GM23338 (cell line): Measurements from ENCODE around the gene SART3. TPM values are rescaled to one million over a fixed set of nuclear protein-coding genes. Genes with fewer than 3 reads are reported as not detected.

Experiments
- ATAC-seq: fragments of 200-7000 bp; cut with Tn5 transposase; 3 replicates; pipeline ENCODE4 v1.9.1; 2020
- DNase-seq: peaks from one replicate; pipeline ENCODE4 v3.0.0-alpha.2; 2015; ENCODE audit warnings: low spot score
- H2AFZ ChIP-seq: fragments of 200-600 bp; sonication (generic); 2 replicates; pipeline ENCODE4 v1.8.0; 2016; ENCODE audit warnings: antibody characterized with exemption, mild to moderate bottlenecking, moderate library complexity
- H3F3A ChIP-seq: fragments of 200-600 bp; sonication (generic); replicated peaks from 2 replicates; pipeline ENCODE4 v1.8.0; 2017; ENCODE audit warnings: antibody characterized with exemption, mixed run types, low read depth
- H3K27ac ChIP-seq: fragments of 200-600 bp; sonication (generic); 2 replicates; pipeline ENCODE4 v1.6.1; 2016; ENCODE audit warnings: low read depth
- H3K27me3 ChIP-seq: fragments of 200-600 bp; sonication (generic); 2 replicates; pipeline ENCODE4 v1.8.0; 2016; ENCODE audit warnings: mild to moderate bottlenecking, mixed run types, moderate library complexity; ENCODE audit not compliant: insufficient read depth
- H3K36me3 ChIP-seq: fragments of 200-600 bp; sonication (generic); 2 replicates; pipeline ENCODE4 v1.8.0; 2016; ENCODE audit warnings: mild to moderate bottlenecking; ENCODE audit not compliant: insufficient read depth
- H3K4me1 ChIP-seq: fragments of 200-600 bp; sonication (generic); 2 replicates; pipeline ENCODE4 v1.8.0; 2016; ENCODE audit warnings: mild to moderate bottlenecking, moderate library complexity; ENCODE audit not compliant: insufficient read depth
- H3K4me2 ChIP-seq: fragments of 200-600 bp; sonication (generic); 2 replicates; pipeline ENCODE4 v1.7.1; 2017; ENCODE audit warnings: mixed run types
- H3K4me3 ChIP-seq: fragments of 200-600 bp; sonication (generic); 2 replicates; pipeline ENCODE4 v1.6.1; 2016; ENCODE audit warnings: mixed run types
- H3K79me2 ChIP-seq: fragments of 200-600 bp; sonication (generic); replicated peaks from 2 replicates; pipeline ENCODE4 v1.8.0; 2017; ENCODE audit warnings: mild to moderate bottlenecking; ENCODE audit not compliant: insufficient read depth
- H3K9me2 ChIP-seq: fragments of 200-600 bp; sonication (generic); 2 replicates; pipeline ENCODE4 v1.8.0; 2017; ENCODE audit not compliant: insufficient read depth
- H4K20me1 ChIP-seq: fragments of 200-600 bp; sonication (generic); replicated peaks from 2 replicates; pipeline ENCODE4 v1.8.0; 2017; ENCODE audit warnings: mild to moderate bottlenecking; ENCODE audit not compliant: insufficient read depth
- H3K27ac Mint-ChIP-seq: 2 replicates; pipeline ENCODE4 v1.8.0; 2020; ENCODE audit warnings: inconsistent platforms, mild to moderate bottlenecking, moderate library complexity, mixed read lengths
- H3K27me3 Mint-ChIP-seq: 3 replicates; pipeline ENCODE4 v1.8.0; 2022; ENCODE audit warnings: low read depth, mild to moderate bottlenecking, moderate library complexity, mixed read lengths, inconsistent platforms; ENCODE audit not compliant: insufficient read depth, poor library complexity
- H3K36me3 Mint-ChIP-seq: 3 replicates; pipeline ENCODE4 v1.8.0; 2021; ENCODE audit warnings: low read depth, mild to moderate bottlenecking, inconsistent platforms, moderate library complexity, mixed read lengths
- H3K4me1 Mint-ChIP-seq: 3 replicates; pipeline ENCODE4 v1.8.0; 2020; ENCODE audit warnings: mild to moderate bottlenecking, inconsistent platforms, mixed read lengths
- H3K4me3 Mint-ChIP-seq: 3 replicates; pipeline ENCODE4 v1.8.0; 2021; ENCODE audit warnings: moderate library complexity, mild to moderate bottlenecking, inconsistent platforms, mixed read lengths
- H3K9me3 Mint-ChIP-seq: 3 replicates; pipeline ENCODE4 v1.8.0; 2020; ENCODE audit warnings: moderate library complexity, mild to moderate bottlenecking, inconsistent platforms, mixed read lengths
- CREB1 ChIP-seq: fragments of 250-450 bp; sonication (Bioruptor Pico); IDR thresholded peaks from 2 replicates; pipeline ENCODE4 v1.5.0; 2020; ENCODE audit warnings: low read depth, mild to moderate bottlenecking, moderate library complexity
- EZH2 ChIP-seq: fragments of 200-600 bp; sonication (generic); IDR thresholded peaks from one replicate; pipeline ENCODE4 v1.8.0; 2017; ENCODE audit warnings: antibody characterized with exemption, mild to moderate bottlenecking, low read depth; ENCODE audit not compliant: unreplicated experiment
- NANOG ChIP-seq: IDR thresholded peaks from 2 replicates; pipeline ENCODE4 v1.6.1; 2016; ENCODE audit warnings: antibody characterized with exemption, borderline replicate concordance
- POLR2AphosphoS5 ChIP-seq: IDR thresholded peaks from 2 replicates; pipeline ENCODE4 v1.6.1; 2016; ENCODE audit warnings: antibody characterized with exemption, low read depth
- STAT1 ChIP-seq: IDR thresholded peaks from one replicate; pipeline ENCODE4 v1.6.1; 2016; ENCODE audit warnings: antibody characterized with exemption; ENCODE audit not compliant: unreplicated experiment
- ZNF114 ChIP-seq: fragments of 250-450 bp; sonication (Bioruptor Pico); IDR thresholded peaks from 2 replicates; pipeline ENCODE4 v1.5.0; 2020; ENCODE audit warnings: mild to moderate bottlenecking, moderate library complexity
- ZNF331 ChIP-seq: fragments of 250-450 bp; sonication (Bioruptor Pico); IDR thresholded peaks from 2 replicates; pipeline ENCODE4 v1.5.0; 2020; ENCODE audit warnings: low read depth, mild to moderate bottlenecking, moderate library complexity
- polyA plus RNA-seq: library from polyadenylated mRNA; unstranded; fragments of >200 nt; fragmentation: Nextera tagmentation; extraction: Ambion mirVana; gene quantifications from 2 replicates; pipeline ENCODE4 v1.2.1, GENCODE V29; 2016
- total RNA-seq: library from RNA; depleted of rRNA; stranded (reverse); fragments of >200 nt; shearing (Covaris generic); gene quantifications from 2 replicates; pipeline ENCODE4 v1.2.3, GENCODE V29; 2014
- TF ChIP-seq, protein P1 (sequence below): fragments of 250-450 bp; sonication (Bioruptor Pico); IDR thresholded peaks from 2 replicates; pipeline ENCODE4 v1.5.0; 2020; ENCODE audit warnings: mild to moderate bottlenecking, moderate library complexity
- TF ChIP-seq, protein P2 (sequence below), 2 experiments: fragments of 200-600 bp in 1 of 2; sonication (generic) in 1 of 2; conservative IDR thresholded peaks; 2 replicates each; pipeline versions ENCODE4 v1.5.1 to v1.6.1; 2016 to 2017; ENCODE audit warnings: antibody characterized with exemption in 2 of 2, low read depth in 2 of 2, mild to moderate bottlenecking in 2 of 2, moderate library complexity in 1 of 2

Gene SART3
- total and polyA plus RNA-seq, 2 experiments from 2014 or later: 49.8 to 112 TPM

DNA sequence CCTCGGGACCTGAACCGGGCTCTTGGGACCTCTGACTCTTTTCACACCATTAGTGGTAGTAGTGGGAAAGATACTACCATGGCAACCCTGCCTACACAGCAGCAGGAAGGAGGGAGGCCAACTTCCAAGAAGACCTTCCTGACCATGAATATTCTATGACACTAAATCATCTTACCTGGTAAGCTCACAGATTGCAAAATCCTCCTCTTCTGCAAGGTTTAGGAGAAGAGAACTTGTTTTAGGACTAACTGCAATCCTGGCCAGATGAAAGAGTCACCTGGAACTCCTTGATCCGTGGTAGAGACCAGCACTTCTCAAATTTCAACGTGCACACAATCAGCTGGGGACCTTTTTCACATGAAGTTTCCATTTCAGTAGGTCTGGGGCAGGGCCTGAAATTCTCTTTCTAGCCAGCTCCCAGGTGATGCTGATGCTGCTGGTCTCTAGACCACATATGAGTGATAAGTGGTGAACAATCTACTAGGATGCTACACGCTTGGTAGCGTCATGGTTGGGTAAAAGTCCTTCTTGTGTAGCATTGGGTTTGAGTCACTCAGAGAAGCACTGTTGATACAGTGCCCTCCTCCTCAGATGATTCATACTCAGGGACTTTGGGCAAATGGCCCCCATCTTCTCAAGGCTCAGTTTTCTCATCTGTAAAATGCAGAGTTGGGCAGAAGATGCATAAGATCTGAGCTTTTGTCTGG lies 81.5 kb downstream of the SART3 start:
- DNase-seq (no peak), ATAC-seq (no peak)
- Histone ChIP-seq H3K9me2 (peaks cover 7% of the 10 kb centered on the region), H3K27ac (no peak overlapping the region), H3K79me2 (no peaks in the 10 kb centered on the region), H3K4me1 (peaks cover 6% of the 10 kb centered on the region; the same call in 1 of the 2 replicates), H4K20me1 (no peaks in the 10 kb centered on the region), H3F3A (no peaks in the 10 kb centered on the region), H3K4me3 (no peak overlapping the region), H2AFZ (no peak overlapping the region), H3K27me3 (no peaks in the 10 kb centered on the region), H3K36me3 (no peaks in the 10 kb centered on the region), H3K4me2 (no peak overlapping the region)
- H3K9me3 Mint-ChIP-seq: no peaks in the 10 kb centered on the region
- TF ChIP-seq ZNF114 (CRISPR knock-in tag) (no peak), EZH2 (no peak), NANOG (no peak), POLR2AphosphoS5 (no peak), CREB1 (CRISPR knock-in tag) (no peak), STAT1 (no peak), ZNF331 (CRISPR knock-in tag) (no peak)
- TF ChIP-seq, protein P1, sequence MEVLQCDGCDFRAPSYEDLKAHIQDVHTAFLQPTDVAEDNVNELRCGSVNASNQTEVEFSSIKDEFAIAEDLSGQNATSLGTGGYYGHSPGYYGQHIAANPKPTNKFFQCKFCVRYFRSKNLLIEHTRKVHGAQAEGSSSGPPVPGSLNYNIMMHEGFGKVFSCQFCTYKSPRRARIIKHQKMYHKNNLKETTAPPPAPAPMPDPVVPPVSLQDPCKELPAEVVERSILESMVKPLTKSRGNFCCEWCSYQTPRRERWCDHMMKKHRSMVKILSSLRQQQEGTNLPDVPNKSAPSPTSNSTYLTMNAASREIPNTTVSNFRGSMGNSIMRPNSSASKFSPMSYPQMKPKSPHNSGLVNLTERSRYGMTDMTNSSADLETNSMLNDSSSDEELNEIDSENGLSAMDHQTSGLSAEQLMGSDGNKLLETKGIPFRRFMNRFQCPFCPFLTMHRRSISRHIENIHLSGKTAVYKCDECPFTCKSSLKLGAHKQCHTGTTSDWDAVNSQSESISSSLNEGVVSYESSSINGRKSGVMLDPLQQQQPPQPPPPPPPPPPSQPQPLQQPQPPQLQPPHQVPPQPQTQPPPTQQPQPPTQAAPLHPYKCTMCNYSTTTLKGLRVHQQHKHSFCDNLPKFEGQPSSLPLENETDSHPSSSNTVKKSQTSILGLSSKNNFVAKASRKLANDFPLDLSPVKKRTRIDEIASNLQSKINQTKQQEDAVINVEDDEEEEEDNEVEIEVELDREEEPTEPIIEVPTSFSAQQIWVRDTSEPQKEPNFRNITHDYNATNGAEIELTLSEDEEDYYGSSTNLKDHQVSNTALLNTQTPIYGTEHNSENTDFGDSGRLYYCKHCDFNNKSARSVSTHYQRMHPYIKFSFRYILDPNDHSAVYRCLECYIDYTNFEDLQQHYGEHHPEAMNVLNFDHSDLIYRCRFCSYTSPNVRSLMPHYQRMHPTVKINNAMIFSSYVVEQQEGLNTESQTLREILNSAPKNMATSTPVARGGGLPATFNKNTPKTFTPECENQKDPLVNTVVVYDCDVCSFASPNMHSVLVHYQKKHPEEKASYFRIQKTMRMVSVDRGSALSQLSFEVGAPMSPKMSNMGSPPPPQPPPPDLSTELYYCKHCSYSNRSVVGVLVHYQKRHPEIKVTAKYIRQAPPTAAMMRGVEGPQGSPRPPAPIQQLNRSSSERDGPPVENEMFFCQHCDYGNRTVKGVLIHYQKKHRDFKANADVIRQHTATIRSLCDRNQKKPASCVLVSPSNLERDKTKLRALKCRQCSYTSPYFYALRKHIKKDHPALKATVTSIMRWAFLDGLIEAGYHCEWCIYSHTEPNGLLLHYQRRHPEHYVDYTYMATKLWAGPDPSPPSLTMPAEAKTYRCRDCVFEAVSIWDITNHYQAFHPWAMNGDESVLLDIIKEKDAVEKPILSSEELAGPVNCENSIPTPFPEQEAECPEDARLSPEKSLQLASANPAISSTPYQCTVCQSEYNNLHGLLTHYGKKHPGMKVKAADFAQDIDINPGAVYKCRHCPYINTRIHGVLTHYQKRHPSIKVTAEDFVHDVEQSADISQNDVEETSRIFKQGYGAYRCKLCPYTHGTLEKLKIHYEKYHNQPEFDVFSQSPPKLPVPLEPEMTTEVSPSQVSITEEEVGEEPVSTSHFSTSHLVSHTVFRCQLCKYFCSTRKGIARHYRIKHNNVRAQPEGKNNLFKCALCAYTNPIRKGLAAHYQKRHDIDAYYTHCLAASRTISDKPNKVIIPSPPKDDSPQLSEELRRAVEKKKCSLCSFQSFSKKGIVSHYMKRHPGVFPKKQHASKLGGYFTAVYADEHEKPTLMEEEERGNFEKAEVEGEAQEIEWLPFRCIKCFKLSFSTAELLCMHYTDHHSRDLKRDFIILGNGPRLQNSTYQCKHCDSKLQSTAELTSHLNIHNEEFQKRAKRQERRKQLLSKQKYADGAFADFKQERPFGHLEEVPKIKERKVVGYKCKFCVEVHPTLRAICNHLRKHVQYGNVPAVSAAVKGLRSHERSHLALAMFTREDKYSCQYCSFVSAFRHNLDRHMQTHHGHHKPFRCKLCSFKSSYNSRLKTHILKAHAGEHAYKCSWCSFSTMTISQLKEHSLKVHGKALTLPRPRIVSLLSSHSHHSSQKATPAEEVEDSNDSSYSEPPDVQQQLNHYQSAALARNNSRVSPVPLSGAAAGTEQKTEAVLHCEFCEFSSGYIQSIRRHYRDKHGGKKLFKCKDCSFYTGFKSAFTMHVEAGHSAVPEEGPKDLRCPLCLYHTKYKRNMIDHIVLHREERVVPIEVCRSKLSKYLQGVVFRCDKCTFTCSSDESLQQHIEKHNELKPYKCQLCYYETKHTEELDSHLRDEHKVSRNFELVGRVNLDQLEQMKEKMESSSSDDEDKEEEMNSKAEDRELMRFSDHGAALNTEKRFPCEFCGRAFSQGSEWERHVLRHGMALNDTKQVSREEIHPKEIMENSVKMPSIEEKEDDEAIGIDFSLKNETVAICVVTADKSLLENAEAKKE (CRISPR knock-in tag): no peak
- TF ChIP-seq, protein P2, sequence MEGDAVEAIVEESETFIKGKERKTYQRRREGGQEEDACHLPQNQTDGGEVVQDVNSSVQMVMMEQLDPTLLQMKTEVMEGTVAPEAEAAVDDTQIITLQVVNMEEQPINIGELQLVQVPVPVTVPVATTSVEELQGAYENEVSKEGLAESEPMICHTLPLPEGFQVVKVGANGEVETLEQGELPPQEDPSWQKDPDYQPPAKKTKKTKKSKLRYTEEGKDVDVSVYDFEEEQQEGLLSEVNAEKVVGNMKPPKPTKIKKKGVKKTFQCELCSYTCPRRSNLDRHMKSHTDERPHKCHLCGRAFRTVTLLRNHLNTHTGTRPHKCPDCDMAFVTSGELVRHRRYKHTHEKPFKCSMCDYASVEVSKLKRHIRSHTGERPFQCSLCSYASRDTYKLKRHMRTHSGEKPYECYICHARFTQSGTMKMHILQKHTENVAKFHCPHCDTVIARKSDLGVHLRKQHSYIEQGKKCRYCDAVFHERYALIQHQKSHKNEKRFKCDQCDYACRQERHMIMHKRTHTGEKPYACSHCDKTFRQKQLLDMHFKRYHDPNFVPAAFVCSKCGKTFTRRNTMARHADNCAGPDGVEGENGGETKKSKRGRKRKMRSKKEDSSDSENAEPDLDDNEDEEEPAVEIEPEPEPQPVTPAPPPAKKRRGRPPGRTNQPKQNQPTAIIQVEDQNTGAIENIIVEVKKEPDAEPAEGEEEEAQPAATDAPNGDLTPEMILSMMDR (conservative IDR thresholded peaks at IDR 0.05; ENCODE audit: low read depth in 2 of 2): no peak
- no peaks in the 10 kb centered on the region for H3K36me3 Mint-ChIP-seq
- no peak overlapping the region for H3K27ac Mint-ChIP-seq
- H3K4me1 Mint-ChIP-seq: peaks cover 10% of the 10 kb centered on the region
- peaks cover 2% of the 10 kb centered on the region for H3K27me3 Mint-ChIP-seq
- no peak overlapping the region for H3K4me3 Mint-ChIP-seq
